Neural cell (in vitro differentiated cells): ENCODE measurements around the gene GTF2IRD1.

Source experiments
- CTCF ChIP-seq: fragments of 450-650 bp; IDR thresholded peaks from 2 replicates; pipeline ENCODE4 v1.5.1; 2014; ENCODE audit warnings: antibody characterized with exemption, mild to moderate bottlenecking, moderate library complexity; ENCODE audit not compliant: poor library complexity, severe bottlenecking
- EZH2 ChIP-seq: fragments of 200-600, 300-800 bp; shearing (Covaris generic), sonication (generic); IDR thresholded peaks from 2 replicates; pipeline ENCODE4 v1.6.1; 2014; ENCODE audit warnings: antibody characterized with exemption, low read length, borderline replicate concordance, mild to moderate bottlenecking; ENCODE audit not compliant: insufficient read depth, poor library complexity, severe bottlenecking
- POLR2AphosphoS5 ChIP-seq: IDR thresholded peaks from 2 replicates; pipeline ENCODE4 v1.6.1; 2012
- RAD21 ChIP-seq: fragments of 450-650 bp; conservative IDR thresholded peaks from 2 replicates; pipeline ENCODE4 v1.6.1; 2014; ENCODE audit warnings: antibody characterized with exemption, mild to moderate bottlenecking, moderate library complexity
- REST ChIP-seq: IDR thresholded peaks from 2 replicates; pipeline ENCODE4 v1.6.1; 2012; ENCODE audit warnings: borderline replicate concordance
- TAF1 ChIP-seq: IDR thresholded peaks from 2 replicates; pipeline ENCODE4 v1.6.1; 2012; ENCODE audit warnings: low read depth

- TF ChIP-seq CTCF (no peak), RAD21 (no peak), POLR2AphosphoS5 (no peak), EZH2 (no peak), TAF1 (no peak), REST (no peak)
Observed at GRCh38 chr7:74526780-74527179, 73.1 kb downstream of the GTF2IRD1 start.
